Activated gamma-delta T cell (primary cell): ENCODE measurements around the gene C2orf81.
"Not testable (repeated sequence)": the region's sequence is repeated elsewhere in the genome, so short reads cannot be mapped to it uniquely, and the experiment has no call there.

Experiments used
- DNase-seq: peaks from one replicate; lab custom pipeline; 2025; lab: John Stamatoyannopoulos, UW

The C2orf81 gene

GRCh38 chr2:74442483-74443297 is 21.3 kb upstream of the C2orf81 start:
- not testable (repeated sequence) for DNase-seq

- peak; percentile 30 for DNase-seq
Measured at GRCh38 chr2:74441690-74442482, 20.5 kb upstream of the C2orf81 start, which contains the start of gene RTKN. TSS of gene RTKN (minus strand) at chr2:74441937. CDS start at chr2:74441816, 121 bp downstream.

- DNase-seq, result no peak
Measured at GRCh38 chr2:74441170-74441689, 19.8 kb upstream of the C2orf81 start.

GRCh38 chr2:74440378-74441169 is 19.2 kb upstream of the C2orf81 start:
- DNase-seq, result peak; percentile 29

- DNase-seq, result no peak
Measured at GRCh38 chr2:74439803-74440377, 18.5 kb upstream of the C2orf81 start.

GRCh38 chr2:74439373-74439772 is 18.0 kb upstream of the C2orf81 start:
- DNase-seq, result no peak

GRCh38 chr2:74438248-74438647 is 16.8 kb upstream of the C2orf81 start:
- no peak for DNase-seq

- no peak for DNase-seq
Measured at GRCh38 chr2:74436848-74437695, 15.7 kb upstream of the C2orf81 start.

- no peak for DNase-seq
Measured at GRCh38 chr2:74436111-74436805, 14.8 kb upstream of the C2orf81 start.

- DNase-seq, result no peak
Measured at GRCh38 chr2:74430502-74430901, 9.1 kb upstream of the C2orf81 start.

GRCh38 chr2:74429487-74430451 is 8.3 kb upstream of the C2orf81 start:
- no peak for DNase-seq

- no peak for DNase-seq
Measured at GRCh38 chr2:74428675-74429074, 7.3 kb upstream of the C2orf81 start.

GRCh38 chr2:74427551-74427950 is 6.1 kb upstream of the C2orf81 start:
- DNase-seq, result no peak

GRCh38 chr2:74426181-74426758 is 4.9 kb upstream of the C2orf81 start:
- no peak for DNase-seq

- DNase-seq, result no peak
Measured at GRCh38 chr2:74425523-74425922, 4.1 kb upstream of the C2orf81 start.

GRCh38 chr2:74424995-74425406 is 3.6 kb upstream of the C2orf81 start:
- no peak for DNase-seq

- DNase-seq, result no peak
Measured at GRCh38 chr2:74424139-74424992, 2.9 kb upstream of the C2orf81 start.
